ENCODE data around the gene MRPL49. TPM values are rescaled to one million over a fixed set of nuclear protein-coding genes. Genes with fewer than 3 reads are reported as not detected.
"Not testable (repeated sequence)": the region's sequence is repeated elsewhere in the genome, so short reads cannot be mapped to it uniquely, and the experiment has no call there.

Gene MRPL49
- total RNA-seq, 1 donor from 2014 or later, result 38.3 TPM

DNA sequence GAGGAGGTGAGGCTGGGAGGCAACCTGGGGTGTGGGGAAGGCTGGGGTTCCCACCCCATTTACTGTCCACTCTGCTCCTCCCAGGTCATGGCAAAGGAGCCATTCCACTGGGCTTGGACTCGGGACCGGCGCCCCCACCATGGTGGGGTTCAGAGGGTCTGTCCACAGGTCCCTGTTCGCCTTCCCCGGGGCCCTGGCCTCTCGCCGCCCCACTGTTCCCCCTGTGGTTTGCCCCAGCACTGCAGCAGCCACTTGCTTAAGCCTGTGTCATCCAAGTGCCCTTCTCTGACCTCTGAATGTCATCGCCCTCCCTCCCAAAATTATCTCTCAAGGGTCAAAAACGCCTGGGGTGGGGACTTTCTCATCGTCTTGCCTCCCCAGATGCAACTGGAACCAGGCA lies 50.5 kb downstream of the MRPL49 start:
- Mint-ChIP-seq H3K4me3 (peak overlapping the region; percentile 24), H3K27ac (no peak overlapping the region), H3K4me1 (peaks cover 5% of the 10 kb centered on the region), H3K9me3 (no peaks in the 10 kb centered on the region), H3K36me3 (no peaks in the 10 kb centered on the region), H3K27me3 (ENCODE audit: insufficient read depth, low read depth) (no peaks in the 10 kb centered on the region)
- H3K4me2 ChIP-seq, result no peak overlapping the region
- H3K79me2 ChIP-seq (ENCODE audit: low read depth), result no peaks in the 10 kb centered on the region
- H3K36me3 ChIP-seq, result no peaks in the 10 kb centered on the region
- DNase-seq (ENCODE audit: low spot score), result no peak
- H3K4me1 ChIP-seq, result no peaks in the 10 kb centered on the region
- TF ChIP-seq, protein P1, sequence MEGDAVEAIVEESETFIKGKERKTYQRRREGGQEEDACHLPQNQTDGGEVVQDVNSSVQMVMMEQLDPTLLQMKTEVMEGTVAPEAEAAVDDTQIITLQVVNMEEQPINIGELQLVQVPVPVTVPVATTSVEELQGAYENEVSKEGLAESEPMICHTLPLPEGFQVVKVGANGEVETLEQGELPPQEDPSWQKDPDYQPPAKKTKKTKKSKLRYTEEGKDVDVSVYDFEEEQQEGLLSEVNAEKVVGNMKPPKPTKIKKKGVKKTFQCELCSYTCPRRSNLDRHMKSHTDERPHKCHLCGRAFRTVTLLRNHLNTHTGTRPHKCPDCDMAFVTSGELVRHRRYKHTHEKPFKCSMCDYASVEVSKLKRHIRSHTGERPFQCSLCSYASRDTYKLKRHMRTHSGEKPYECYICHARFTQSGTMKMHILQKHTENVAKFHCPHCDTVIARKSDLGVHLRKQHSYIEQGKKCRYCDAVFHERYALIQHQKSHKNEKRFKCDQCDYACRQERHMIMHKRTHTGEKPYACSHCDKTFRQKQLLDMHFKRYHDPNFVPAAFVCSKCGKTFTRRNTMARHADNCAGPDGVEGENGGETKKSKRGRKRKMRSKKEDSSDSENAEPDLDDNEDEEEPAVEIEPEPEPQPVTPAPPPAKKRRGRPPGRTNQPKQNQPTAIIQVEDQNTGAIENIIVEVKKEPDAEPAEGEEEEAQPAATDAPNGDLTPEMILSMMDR (IDR thresholded peaks at IDR 0.05), result no peak
- TF ChIP-seq EZH2phosphoT487 (IDR thresholded peaks at IDR 0.05) (no peak), EZH2 (IDR thresholded peaks at IDR 0.05) (no peak)
- no peaks in the 10 kb centered on the region for H3K9me3 ChIP-seq (ENCODE audit: low read depth)
- H3K27ac ChIP-seq, result no peak overlapping the region
- H3K27me3 ChIP-seq, result no peaks in the 10 kb centered on the region
- H3F3A ChIP-seq (ENCODE audit: low read depth), result peaks cover 3% of the 10 kb centered on the region
- no peak overlapping the region for H3K4me3 ChIP-seq
- no peak overlapping the region for H3K9ac ChIP-seq
- no peaks in the 10 kb centered on the region for H4K20me1 ChIP-seq (ENCODE audit: low read depth)
- no peak overlapping the region for H2AFZ ChIP-seq (replicated peaks)

DNA sequence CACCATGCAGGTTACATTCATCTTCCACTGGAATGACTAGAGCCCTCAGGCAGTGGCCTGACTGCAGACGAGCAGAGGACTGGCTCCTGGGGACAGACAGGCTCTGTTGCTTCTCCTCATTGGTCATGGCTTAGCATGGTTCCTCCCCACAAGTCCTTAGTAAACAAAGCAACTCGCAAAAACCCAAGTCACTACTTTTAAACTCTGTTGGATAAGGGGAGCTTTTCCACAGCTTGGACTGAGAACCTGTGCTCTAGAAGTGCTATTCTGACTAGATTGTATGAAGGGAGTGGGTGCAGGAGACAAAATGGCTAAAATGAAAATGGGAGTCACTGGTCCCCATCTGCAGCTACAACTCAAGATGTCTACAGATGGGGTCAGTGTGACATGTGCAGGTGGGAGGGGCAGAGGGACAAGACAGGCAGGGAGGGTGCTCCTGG lies 52.5 kb downstream of the MRPL49 start:
- not testable (repeated sequence) for DNase-seq (ENCODE audit: low spot score); H3K27ac ChIP-seq; H3K4me1 Mint-ChIP-seq; H3K4me3 Mint-ChIP-seq; H3F3A ChIP-seq (ENCODE audit: low read depth); H3K9me3 ChIP-seq (ENCODE audit: low read depth); H3K36me3 Mint-ChIP-seq; H3K9ac ChIP-seq; H2AFZ ChIP-seq (replicated peaks); H3K4me1 ChIP-seq; H3K9me3 Mint-ChIP-seq; H3K27me3 ChIP-seq; H3K27ac Mint-ChIP-seq; H3K27me3 Mint-ChIP-seq (ENCODE audit: insufficient read depth, low read depth); H3K4me3 ChIP-seq; H3K4me2 ChIP-seq; H4K20me1 ChIP-seq (ENCODE audit: low read depth); H3K36me3 ChIP-seq; H3K79me2 ChIP-seq (ENCODE audit: low read depth)

Small RNAs within 50 kb of the gene (microRNA-seq; reads per million reads assigned to microRNA genes)
- not detected for gene MIR6751

Small RNAs within 50 kb of the gene (small RNA-seq; reads per million reads assigned to genes)
- gene HIGD1AP10, result not detected
- gene PDCL2P2, result not detected
- 0.68 reads per million, percentile 67 among the genes with 10 or more reads in this experiment for gene RNU2-23P

Other genes starting within 250 kb of the MRPL49 start
- 19.8 and 39.7 TPM in 2 replicates for gene EHD1, start 243.7 kb upstream of the MRPL49 start, total RNA-seq (ENCODE audit: low replicate concordance)
- 4.4 and 16.6 TPM in 2 replicates for gene ATG2A, start 205.1 kb upstream of the MRPL49 start, total RNA-seq (ENCODE audit: low replicate concordance)
- 5.7 and 11.3 TPM in 2 replicates for gene PPP2R5B, start 197.6 kb upstream of the MRPL49 start, total RNA-seq (ENCODE audit: low replicate concordance)
- gene GPHA2, start 186.4 kb upstream of the MRPL49 start, total RNA-seq (ENCODE audit: low replicate concordance), result 1.5 TPM in 1 of 2 replicates, not detected in the other
- 0.06 TPM in 1 of 2 replicates, not detected in the other for gene MAJIN, start 150.2 kb upstream of the MRPL49 start, total RNA-seq (ENCODE audit: low replicate concordance)
- gene BATF2, start 125.3 kb upstream of the MRPL49 start, total RNA-seq (ENCODE audit: low replicate concordance), result 0.28 TPM in 1 of 2 replicates, not detected in the other
- 171 and 287 TPM in 2 replicates for gene ARL2, start 108.2 kb upstream of the MRPL49 start, total RNA-seq (ENCODE audit: low replicate concordance)
- gene SNX15, start 94.9 kb upstream of the MRPL49 start, total RNA-seq (ENCODE audit: low replicate concordance), result 10.7 and 16.8 TPM in 2 replicates
- gene SAC3D1, start 81.1 kb upstream of the MRPL49 start, total RNA-seq (ENCODE audit: low replicate concordance), result 3.0 and 13.2 TPM in 2 replicates
- gene NAALADL1, start 63.8 kb upstream of the MRPL49 start, total RNA-seq (ENCODE audit: low replicate concordance), result 0.80 and 3.0 TPM in 2 replicates
- 46.7 and 57.3 TPM in 2 replicates for gene CDCA5, start 38.3 kb upstream of the MRPL49 start, total RNA-seq (ENCODE audit: low replicate concordance)
- 12.6 and 36.1 TPM in 2 replicates for gene ZFPL1, start 38.1 kb upstream of the MRPL49 start, total RNA-seq (ENCODE audit: low replicate concordance)
- gene VPS51, start 26.1 kb upstream of the MRPL49 start, total RNA-seq (ENCODE audit: low replicate concordance), result 80.4 and 252 TPM in 2 replicates
- 36.1 and 109 TPM in 2 replicates for gene TM7SF2, start 10.4 kb upstream of the MRPL49 start, total RNA-seq (ENCODE audit: low replicate concordance)
- 1.5 and 8.1 TPM in 2 replicates for gene ZNHIT2, start 4.6 kb upstream of the MRPL49 start, total RNA-seq (ENCODE audit: low replicate concordance)
- gene FAU, start 187 bp upstream of the MRPL49 start, total RNA-seq (ENCODE audit: low replicate concordance), result 227 and 288 TPM in 2 replicates
- gene SYVN1, start 12.2 kb downstream of the MRPL49 start, total RNA-seq (ENCODE audit: low replicate concordance), result 7.2 and 12.0 TPM in 2 replicates
- not detected in 2 replicates for gene SPDYC, start 47.9 kb downstream of the MRPL49 start, total RNA-seq (ENCODE audit: low replicate concordance)
- 24.3 and 57.3 TPM in 2 replicates for gene CAPN1, start 59.6 kb downstream of the MRPL49 start, total RNA-seq (ENCODE audit: low replicate concordance)
- 33.3 and 47.7 TPM in 2 replicates for gene POLA2, start 139.6 kb downstream of the MRPL49 start, total RNA-seq (ENCODE audit: low replicate concordance)
- gene CDC42EP2, start 192.5 kb downstream of the MRPL49 start, total RNA-seq (ENCODE audit: low replicate concordance), result 0.11 and 0.87 TPM in 2 replicates
- gene DPF2, start 211.5 kb downstream of the MRPL49 start, total RNA-seq (ENCODE audit: low replicate concordance), result 63.3 and 72.1 TPM in 2 replicates
- 2.5 and 4.3 TPM in 2 replicates for gene TIGD3, start 232.4 kb downstream of the MRPL49 start, total RNA-seq (ENCODE audit: low replicate concordance)